Activated T-cell treated with anti-CD3 and anti-CD28 coated beads for 24 hours (primary cell): ENCODE results near the gene ZNF883.
"Not testable (repeated sequence)": the region's sequence is repeated elsewhere in the genome, so short reads cannot be mapped to it uniquely, and the experiment has no call there.

Experiments used
- DNase-seq: peaks from one replicate; pipeline ENCODE4 v3.0.0-alpha.2; 2020; ENCODE audit warnings: low read depth

ZNF883 gene

DNA sequence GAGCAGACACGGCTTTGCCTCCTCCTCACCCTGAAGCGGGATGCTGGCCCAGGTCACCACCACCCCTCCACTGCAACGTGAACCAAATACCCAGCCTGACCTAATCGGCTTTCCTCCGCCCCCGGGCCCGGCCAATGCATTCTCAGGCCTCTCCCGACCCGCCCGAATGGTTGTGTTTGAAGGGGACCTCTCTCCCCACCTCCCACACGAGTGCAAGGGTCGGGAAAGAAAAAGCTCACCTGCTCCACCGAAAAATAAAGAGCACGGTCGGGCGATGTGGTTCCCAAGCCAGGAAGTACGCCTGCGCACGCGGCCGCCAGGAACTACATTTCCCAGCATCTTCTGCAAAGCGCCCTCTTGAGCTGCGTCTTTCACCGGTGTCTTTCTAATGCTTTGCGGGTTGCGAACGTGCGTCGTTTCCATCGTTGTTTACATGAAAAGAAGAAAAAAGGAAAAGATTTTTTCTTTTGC lies at the start of gene ZNF883:
TSS of gene ZNF883 (minus strand) at position 282 of the 471 bp plus-strand sequence.
- peak; percentile 0 for DNase-seq

GRCh38 chr9:113061072-113061850 lies 49.3 kb upstream of the ZNF883 start:
- not testable (repeated sequence) for DNase-seq

DNA sequence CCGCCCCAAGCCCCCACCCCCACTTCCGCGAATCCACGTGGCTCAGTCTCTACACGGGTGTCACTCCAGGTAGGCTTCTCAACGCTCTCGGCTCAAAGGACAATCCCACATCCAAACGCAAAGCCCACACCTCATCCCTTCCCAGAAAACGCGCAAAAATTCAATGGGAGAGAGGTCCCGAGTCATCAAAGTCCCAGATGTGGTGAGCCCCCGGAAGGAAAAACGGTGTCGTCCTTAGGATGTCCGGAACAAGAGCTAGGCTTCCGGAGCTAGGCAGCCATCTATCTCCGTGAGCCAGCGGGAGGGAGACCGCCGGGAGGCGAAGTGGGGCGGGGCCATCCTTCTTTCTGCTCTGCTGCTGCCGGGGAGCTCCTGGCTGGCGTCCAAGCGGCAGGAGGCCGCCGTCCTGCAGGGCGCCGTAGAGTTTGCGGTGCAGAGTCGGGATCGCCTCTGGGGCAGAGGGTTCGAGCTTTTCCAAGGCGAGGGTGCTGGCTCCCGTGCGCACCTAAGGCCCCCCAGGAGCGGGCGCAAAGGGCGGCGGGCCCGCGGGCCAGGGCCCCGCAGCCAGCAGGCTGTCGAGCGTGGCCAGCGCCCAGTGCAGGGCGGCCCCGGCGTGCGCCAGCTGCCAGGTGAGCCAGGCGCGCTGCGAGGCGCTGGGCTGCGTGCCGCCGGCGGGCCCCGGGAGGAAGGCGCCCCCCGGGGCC lies 47.7 kb upstream of the ZNF883 start:
- DNase-seq = not testable (repeated sequence)

DNA sequence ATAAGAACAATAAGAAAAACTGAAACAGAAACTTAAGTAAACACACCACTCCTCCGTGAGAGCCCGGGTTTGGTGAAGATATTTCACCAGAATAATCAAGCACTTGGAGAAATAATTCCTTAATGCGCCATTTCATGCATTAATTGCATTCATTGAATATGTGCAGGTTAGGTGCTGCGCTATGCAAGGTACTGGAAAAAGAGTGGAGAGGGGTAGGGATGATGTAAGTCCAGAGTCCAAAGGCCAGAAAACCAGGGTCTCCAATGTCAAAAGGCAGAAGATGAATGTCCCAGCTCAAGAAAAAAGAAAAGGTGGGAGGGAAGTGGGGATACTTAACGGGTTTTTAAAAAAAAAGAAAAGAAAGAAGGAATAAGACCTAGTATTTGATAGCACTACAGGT lies 45.2 kb upstream of the ZNF883 start:
- DNase-seq = no peak

DNA sequence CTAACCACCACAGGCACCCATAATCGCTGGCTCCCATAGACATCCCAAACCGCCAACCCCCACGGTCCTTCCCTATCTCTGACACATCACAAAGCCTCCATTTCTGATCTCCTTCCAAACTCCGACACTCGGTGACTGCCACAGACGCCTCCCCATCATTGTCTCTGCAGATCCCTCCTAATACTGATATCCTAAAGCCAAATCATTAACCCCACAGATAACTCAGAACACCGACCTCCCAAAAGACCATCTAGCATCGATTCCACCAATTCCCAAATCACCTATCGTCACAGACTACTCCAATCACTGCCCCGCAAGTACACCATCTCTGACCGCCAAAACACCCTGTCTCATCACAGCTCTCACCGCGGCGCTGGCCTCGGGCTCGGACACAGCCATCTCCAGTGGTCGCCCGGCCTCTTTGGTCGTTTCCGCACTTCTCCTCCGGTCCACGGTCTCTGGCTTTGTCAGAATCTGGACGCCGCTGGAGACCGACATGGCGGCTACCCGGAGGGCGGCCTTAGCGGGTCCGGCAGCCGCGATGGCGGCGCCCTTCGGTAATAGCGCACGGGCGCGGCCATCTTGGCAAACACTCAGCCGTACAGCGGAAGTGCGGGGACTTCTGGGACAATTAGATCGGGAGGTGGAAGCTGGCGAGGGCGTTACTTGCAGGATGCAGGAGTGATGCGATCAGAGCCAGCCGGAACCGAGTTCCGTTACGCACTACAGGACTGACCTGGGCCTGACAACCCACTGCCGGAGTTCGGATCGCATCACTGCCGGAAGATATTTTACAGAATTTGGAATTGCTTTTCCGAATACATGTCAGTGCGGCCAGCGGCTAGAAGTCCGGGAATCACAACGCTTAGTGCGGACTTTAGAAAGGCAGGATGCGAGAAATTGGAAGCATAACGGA lies 44.5 kb upstream of the ZNF883 start, which contains the start of gene ZFP37:
TSS of gene ZFP37 (minus strand) at position 534 of the 916 bp plus-strand sequence. CDS start at position 498, 36 bp downstream.
- peak; percentile 71 for DNase-seq

DNA sequence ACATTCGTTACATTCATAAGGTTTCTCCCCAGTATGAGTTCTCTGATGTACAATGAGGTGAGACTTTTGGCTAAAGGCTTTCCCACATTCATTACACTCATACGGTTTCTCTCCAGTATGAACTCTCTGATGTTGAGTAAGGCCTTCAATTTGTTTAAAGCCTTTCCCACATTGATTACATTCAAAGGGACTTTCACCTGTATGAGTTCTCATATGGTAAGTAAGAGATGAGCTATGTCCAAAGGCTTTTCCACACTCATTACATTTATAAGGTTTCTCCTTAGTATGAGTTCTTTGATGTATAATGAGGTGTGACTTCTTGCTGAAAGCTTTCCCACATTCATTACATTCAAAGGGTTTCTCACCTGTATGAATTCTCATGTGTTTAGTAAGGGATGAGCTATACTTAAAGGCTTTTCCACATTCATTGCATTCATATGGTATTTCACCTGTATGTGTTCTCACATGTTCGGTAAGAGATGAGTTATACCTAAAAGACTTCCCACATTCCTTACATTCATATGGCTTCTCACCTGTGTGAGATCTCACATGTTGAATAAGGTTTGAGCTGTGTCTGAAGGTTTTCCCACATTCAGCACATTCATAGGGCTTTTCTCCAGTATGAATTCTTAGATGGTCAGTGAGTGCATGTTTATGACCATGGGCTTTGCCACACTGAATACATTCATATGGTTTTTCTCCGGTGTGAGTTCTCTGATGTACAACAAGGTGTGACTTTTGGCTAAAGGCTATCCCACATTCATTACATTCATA lies 31.1 kb upstream of the ZNF883 start:
- DNase-seq = no peak

DNA sequence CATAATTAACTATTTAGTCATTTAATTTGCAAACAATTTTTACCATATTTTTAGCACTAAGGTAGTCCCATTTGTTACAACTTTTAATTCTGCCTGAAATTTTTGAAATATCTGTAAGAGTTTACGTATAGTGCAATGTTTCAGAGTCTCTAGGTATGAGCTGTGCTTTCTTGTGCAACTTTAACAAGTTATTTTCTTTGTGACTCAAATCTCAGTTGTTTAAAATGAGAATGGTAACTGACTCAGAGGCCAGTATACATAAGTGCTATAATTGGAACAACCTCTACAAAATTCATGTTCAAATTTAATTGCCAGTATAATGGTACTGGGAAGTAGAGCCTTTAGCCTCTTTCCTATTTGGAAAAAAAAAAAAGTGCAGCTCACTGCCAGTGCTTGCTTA lies 14.2 kb upstream of the ZNF883 start:
- DNase-seq = no peak

GRCh38 chr9:113018247-113018646 lies 6.3 kb upstream of the ZNF883 start:
- no peak for DNase-seq

DNA sequence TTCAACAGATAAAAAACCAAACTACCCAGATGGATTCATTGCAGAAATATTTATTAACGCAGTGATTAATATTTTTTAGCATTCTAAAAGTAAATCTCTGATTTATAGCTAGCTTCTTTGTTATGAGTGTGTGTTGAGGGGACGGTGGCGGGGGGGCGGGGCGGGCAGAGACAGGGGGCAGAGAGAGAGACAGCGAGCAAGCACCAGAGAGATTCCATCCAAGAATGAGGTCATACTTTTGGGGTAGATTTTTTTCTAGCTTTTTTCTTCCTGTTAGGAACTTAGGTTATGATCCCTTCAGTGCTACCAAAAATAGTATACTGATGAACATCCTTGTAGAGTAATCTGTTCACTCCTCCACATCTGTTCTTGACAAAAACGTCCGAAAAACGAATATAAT lies 500 bp upstream of the ZNF883 start:
- DNase-seq = no peak

- DNase-seq = no peak
These were observed 6.2 kb downstream of the ZNF883 start for GRCh38 chr9:113005777-113006176.

DNA sequence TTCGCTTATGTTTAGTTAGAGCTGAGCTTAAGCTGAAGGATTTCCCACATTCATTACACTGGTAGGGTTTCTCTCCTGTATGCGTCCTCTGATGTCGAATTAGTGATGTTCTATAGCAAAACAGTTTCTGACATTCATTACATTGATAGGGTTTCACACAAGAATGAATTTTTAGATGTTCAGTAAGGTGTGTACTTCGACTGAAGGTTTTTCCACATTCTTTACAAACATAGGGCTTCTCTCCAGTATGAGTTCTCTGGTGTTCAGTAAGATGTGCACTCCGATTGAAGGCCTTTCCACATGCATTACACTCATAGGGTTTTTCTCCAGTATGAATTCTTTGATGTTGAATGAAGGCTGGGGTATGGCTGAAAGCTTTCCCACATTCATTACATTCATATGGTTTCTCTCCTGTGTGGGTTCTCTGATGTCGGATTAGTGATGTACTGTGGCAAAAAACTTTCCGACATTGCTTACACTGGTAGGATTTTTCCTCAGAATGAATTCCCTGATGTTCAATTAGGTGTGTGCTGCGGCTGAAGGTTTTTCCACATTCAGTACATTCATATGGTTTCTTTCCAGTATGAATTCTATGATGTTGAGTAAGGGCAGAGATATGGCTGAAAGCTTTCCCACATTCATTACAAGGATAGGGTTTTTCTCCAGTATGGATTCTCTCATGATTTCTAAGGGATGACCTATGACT lies 14.6 kb downstream of the ZNF883 start:
- no peak for DNase-seq

DNA sequence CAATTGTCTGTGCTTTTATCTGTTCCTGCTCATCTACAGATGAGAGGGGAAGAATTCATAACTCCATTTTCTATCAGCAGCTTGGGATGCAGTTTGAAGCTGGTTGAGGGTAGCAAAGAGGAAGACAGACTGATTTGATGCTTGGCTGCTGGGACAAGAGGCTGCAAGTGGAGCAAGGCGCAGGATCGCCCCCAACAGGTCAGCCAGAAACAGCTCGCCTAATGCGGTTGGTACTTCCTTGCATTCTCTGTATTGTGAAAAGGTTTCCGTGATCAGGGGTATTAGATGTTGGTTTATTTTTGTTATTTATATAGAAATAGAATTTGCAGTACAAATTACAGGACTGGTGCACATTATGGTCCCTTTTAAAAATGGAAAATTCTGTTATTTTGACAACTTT lies 40.6 kb downstream of the ZNF883 start:
- no peak for DNase-seq

- DNase-seq = no peak
These were observed 41.1 kb downstream of the ZNF883 start for GRCh38 chr9:112970939-112971338.

- DNase-seq = no peak
These were observed 42.3 kb downstream of the ZNF883 start for GRCh38 chr9:112969730-112970129.

- no peak for DNase-seq
These were observed 56.4 kb downstream of the ZNF883 start for GRCh38 chr9:112955550-112955949.

GRCh38 chr9:112945620-112946208 lies 66.3 kb downstream of the ZNF883 start:
- DNase-seq = no peak

- no peak for DNase-seq
These were observed 72.6 kb downstream of the ZNF883 start for GRCh38 chr9:112939418-112939817.

DNA sequence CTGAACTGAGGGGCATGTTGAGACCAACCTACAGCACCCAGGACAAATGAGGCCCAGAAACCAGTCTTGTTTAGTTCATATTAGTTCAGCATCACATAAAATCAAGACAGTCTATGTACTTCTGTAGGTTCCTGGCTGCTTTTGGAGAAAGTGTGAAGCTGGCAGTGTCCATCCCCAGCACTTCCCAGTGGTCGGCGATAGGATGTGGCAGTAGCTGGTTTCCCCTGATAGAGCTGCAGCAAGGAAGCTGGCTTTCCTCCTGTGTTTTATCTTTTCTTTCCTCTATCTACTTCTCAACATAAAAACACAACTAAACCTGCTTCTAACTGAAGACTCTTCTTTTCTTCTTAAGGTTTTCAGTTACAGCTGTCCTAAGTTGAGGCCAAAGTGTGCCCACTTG lies 78.3 kb downstream of the ZNF883 start:
- DNase-seq = no peak

DNA sequence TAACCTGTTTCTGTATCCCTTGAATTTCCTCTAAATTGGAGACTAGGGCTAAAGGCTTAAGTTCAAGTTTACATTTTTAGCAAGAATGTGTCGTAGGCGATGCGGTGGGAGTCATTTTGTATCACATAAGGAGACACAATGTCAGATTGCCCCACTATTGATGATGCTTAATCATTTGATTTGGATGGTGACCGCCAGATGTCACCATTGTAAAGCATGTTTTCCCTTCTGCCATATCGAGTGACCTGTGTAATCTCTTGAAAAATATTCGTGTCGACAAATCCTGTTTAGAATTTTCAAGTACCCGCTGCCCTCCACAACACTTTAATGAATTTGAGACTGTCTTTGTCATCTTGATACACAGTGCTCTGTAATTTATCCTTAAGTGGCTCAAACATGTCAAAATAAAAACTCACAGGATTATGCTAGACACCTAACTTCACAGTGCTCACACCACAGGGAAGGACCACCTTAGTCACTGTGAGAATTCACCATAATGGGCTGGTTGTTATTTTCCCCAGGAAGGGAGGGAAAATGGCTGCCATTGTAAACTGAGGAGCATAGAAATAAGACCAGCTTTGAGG lies 86.8 kb downstream of the ZNF883 start:
- DNase-seq = no peak

GRCh38 chr9:112921549-112921948 lies 90.4 kb downstream of the ZNF883 start:
- DNase-seq = no peak
